GM19238 (cell line): ENCODE results near the gene CD6.

Source experiments
- DNase-seq: peaks from one replicate; pipeline ENCODE4 v3.0.0; 2011; ENCODE audit warnings: low spot score; ENCODE audit not compliant: insufficient read length

The CD6 gene

DNA sequence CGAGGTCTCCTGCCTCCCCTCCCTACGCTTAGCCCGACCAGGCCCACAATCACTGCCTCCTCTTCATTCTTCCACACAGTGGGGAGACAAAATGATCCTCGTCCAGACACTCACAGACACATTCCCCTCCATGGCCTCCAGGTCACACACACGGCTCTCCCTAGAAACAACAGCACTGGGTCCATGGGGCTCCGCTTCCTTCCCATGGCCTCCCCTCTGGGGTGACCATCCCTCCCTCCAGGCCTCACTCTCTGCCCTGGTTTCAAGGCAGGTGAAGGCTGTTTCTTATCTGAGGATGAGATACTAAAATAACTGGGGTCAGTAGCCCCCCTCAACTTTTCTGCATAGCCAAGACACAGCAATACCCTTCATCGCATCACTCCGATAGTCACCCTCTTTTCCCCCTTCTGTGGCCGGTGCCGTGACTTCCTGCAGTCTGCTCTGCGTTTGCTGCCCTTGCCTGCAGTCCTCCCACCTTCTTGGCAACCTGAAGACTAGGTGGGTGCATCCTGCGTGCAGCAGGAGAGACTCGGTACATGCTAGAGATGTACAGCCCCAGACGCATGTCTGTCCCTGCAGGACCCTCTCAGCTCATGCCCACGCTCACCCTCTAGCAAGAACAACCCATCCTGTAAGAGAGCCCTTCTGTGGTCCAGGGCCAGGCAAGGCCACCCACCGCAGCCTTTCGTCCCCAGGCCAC is 55.8 kb downstream of the CD6 start:
- DNase-seq: no peak

DNA sequence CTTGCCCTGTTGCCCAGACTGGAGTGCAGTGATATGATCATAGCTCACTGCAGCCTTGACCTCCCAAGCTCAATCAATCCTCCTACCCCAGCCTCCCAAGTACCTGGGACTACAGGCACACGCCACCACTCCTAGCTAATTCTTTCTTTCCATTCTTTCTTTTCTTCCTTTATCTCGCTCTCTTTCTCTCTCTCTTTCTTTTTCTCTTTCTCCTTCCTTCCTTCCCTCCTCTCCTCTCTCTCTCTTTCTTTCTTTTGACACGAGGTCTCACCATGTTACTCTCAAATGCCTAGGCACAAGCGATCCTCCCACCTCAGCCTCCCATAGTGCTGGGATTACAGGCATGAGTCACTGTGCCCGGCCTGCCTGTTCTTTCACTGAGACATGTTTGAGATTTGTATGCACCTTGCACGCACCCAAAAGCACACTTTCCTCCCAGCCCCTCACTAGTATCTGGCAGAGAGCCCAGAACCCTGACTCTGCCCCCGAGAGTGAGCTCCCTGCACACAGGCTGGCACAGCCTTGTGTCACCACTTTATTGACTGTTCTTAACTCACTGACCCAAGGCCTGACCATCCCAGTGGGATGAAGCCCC is 56.8 kb downstream of the CD6 start:
- no peak for DNase-seq

DNA sequence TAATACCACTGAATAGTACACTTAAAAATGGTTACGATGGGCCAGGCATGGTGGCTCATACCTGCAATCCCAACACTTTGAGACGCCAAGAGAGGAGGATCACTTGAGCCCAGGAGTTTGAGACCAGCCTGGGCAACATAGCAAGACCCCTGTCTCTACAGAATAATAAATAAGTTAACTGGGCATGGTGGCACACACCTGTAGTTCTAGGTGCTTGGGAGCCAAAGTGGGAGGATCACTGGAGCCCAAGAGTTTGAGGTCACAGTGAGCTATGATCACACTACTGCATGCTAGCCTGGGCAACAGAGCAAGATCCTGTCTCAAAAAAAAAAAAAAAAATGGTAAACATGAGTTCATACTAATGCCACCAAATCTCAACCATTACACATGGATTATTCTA is 61.3 kb downstream of the CD6 start:
- no peak for DNase-seq

DNA sequence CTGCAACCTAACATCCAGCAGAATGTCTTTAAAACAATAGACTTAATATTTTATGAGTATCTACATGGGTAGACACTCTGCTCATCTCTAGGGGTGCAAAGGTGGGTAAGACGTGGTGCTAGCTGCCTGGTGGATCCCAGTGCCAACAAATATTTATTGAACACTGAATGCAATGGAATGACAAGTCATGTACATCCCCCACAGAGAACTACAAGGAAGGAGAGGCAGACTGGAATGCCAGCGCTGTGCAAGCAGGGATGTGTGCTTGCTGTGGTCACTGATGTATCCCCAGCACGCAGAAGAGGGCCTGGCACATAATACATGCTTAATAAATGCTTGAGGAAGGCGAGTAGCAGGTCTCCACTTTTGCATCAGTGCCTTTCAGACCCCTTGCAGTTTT is 61.9 kb downstream of the CD6 start:
- no peak for DNase-seq

DNA sequence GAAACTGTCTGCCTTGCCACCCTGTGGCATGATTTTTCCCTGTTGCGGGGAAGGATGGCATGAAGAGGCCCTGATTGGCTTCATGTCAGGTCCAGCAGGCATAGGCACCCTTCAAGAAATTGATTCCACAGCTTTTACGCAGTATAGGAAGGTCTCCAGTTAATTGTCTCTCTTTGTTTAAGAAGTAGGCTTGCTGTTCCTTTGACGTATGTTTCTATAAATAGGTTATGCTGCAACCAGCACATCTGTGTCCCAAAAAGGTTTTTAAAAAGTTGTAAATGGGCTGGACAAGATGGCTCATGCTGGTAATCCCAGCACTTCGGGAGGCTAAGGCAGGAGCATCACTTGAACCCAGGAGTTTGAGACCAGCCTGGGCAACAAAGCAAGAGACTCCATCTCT is 62.6 kb downstream of the CD6 start:
- no peak for DNase-seq

DNA sequence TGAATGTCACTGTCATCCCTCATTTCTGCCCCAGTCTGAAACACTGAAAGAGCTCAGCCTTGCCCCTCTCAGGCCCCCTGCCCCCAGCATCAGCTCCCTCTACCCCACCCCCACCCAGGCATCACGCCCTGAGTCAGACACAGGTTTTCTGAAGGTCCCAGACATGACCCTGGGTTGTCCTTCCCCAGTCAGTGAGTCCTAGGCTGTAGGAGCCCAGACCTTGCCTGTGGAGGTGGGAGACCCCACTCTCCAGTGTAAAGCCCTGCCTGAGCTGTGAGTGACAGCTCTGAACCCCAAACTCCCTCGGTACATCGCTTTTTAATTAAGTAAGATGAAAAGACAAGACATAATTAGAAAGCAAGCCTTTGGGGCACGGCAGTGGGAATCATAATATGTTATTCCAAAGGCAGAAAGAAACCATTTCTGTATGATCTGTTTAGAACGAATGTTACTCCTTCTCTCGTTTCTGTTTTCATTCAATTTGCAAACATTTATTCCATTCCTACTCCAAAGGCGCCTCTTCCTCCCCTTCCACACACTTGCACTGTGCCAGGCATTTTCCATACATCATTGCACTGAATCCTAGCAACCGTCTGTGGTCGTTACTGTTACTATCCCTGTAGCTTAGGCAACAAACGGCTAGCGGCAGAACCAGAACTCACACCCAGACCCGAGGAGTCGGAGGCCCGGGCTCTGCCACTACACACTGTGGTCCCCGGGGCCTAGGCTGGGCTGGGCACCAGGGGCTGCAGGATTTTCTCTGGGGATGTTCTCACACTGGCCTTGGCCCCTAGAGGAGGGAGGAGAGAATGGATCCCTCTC is 63.4 kb downstream of the CD6 start:
- no peak for DNase-seq

DNA sequence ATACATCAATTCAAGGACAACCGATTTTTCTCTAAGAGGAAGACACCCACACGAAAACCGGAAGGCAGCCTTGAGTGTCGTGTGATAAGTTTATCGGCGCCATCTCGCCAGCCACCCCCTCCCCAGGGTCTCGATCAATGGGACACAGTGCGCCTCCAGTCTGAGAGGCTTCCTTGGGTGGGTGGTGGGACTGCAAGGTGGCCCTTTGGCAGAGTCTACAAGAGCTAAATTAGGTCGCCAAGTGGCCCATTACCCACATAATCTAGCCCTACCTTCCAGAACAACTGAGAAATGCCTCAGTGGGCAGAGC is 64.0 kb downstream of the CD6 start:
- no peak for DNase-seq

DNA sequence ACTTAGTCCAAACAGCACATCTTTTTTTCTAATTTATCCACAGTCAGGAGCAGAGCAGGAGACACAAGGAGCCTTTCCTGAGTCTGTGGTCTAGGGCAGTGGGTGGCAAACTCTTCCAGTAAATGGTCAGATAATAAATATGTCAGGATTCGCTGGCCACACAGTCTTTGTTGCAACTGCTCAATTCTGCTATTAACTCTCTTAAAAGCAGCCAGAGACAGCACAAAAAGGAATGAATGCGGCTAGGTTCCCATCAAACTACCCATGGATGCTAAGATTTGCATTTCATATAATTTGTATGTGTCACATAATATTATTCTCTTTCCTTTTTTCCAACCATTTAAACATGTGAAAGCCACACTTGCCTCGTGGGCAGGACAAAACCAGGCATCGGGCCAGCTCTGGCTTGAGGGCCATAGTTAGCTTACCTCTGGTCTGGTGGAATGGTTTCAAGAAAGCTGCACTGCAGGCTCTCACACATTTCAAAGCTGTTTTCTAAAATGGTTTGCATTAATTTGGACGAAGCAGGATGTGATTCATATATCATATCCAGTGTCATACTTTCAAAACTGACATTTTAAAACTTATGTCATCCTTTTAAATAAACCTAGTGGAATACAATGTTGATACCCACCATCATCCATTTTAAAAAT is 66.1 kb downstream of the CD6 start:
- no peak for DNase-seq

DNA sequence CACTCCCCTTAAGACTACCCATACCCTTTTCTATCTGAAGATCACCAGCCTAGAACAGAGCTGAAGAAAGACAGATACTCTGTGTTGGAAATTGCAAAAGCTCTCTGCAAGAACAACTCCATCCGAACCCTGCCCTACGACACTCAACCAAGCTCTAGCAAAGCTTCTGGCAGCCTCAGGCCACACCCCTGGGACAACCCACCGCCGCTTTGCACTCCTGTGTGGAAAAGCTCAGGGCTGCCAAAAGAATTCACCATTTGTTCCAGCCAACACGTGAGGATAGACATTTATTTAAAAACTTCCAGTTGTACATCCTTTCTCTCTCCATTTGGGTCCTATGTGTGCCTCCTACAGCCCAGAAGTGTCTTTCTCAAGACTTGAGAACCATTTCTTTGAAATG is 68.4 kb downstream of the CD6 start:
- DNase-seq: no peak

DNA sequence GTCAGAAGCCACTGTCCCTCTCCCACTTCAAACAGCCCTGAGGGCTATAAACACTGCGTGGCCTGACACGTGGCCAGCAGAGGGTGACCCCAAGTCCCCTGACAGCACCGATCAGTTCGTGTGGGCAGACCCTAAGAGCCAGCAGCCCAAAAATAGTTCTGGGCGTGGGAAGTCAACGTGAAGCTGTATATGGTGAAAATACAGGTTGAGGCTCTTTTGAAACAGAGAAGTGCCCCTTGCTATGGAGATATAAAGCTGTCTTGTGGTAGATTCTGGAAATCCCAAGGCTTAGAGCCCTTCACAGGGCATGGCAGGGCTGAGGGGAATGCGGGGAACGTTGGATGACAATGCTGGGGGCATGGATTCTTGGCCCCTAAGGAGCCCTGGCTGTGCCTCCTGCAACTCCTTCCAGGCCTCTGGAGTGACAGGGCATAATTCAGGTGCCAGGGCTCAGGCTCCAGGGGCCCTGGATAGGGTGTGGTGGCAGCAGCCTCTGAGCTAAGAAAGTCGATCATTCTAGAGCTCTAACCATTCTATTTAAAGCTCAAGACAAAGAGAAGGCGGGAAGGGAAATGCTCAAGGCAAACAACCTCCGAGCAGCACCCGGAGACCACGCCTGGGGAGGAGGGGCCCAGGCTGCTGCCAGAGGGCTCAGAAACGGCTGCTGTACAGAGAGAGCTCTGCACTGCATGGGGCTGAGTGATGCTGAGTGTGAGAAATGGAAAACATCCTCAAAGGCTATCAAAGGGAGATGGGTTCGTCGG is 70.5 kb downstream of the CD6 start:
- DNase-seq: peak; percentile 64

DNA sequence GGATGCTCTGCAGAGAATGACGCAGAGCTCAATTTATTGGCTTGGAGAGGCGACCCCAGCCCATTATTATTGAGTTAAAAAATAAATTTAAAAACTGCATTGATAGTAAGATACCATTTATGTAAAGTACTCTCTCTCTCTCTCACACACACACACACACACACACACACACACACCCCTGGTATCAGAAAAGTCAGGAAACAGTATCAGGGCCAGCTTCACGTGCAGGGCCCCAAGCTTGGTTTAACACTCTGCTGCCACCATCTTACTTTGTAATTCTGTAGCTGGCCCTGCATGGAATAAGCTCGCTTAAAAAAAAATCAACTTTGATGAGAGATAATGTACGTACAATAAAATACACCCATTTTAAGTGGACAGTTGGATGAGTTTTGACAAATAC is 71.1 kb downstream of the CD6 start:
- DNase-seq: no peak

DNA sequence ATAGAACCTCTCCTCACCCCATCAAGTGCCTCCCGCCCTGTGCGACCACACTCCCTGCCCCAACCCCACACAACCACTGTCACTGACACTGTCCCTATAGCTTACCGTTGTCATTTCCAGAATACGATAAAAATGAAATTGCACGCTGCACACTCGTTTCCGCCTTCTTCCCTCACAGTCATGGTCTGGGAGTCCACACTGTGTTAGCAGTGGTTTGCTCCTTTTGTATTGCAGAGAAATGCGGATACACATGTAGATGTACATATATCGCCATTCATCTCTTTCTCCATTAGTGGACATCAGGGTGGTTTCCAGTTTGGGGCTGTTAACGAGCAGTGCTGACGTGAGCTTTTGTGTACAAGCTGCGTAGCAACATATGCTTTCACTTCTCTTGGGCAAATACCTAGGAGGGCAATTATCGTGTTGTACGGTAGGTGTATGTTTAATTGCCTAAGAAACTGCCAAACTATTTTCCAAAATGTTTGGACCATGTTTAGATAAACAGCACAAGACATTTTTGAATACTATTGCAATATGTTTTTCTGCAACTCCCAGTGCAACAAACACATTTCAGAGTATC is 71.6 kb downstream of the CD6 start:
- no peak for DNase-seq

DNA sequence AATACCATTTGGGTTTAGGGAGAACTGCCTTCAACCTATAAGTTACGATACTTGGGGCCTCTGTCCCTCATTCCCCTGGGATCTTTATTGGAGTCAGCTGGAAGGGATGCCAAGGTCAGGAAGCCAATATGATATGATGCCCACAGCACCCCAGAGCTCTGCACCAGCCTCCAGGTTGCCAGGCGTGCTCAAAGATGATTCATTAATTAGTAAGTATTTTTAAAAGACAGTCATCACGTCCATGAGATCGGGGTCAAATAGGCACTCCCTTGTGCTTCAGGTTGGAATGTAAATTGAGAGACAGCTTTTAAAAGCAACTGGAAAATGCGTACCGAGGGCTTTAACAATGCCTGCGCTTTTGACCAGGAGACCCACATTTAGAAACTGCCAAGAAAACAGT is 73.8 kb downstream of the CD6 start:
- no peak for DNase-seq

DNA sequence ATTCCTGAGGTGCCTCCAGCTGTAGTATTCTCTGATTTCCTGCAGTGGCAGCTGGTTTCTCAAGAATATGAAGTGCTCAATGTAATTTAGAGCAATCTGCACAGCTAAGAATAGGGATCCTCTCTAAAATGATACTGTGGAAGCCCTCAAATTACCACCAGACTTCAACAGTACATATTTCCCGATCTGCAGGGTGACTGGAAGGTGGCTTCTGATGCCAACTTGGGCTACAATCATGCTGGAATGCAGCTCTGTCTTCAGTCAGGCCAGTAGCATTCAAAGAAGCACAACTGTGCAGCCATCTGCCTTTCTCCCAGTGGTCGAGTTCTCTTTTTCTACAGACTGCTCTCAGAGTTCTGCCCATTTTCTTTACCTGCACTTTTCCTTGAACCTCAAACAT is 75.4 kb downstream of the CD6 start:
- no peak for DNase-seq

DNA sequence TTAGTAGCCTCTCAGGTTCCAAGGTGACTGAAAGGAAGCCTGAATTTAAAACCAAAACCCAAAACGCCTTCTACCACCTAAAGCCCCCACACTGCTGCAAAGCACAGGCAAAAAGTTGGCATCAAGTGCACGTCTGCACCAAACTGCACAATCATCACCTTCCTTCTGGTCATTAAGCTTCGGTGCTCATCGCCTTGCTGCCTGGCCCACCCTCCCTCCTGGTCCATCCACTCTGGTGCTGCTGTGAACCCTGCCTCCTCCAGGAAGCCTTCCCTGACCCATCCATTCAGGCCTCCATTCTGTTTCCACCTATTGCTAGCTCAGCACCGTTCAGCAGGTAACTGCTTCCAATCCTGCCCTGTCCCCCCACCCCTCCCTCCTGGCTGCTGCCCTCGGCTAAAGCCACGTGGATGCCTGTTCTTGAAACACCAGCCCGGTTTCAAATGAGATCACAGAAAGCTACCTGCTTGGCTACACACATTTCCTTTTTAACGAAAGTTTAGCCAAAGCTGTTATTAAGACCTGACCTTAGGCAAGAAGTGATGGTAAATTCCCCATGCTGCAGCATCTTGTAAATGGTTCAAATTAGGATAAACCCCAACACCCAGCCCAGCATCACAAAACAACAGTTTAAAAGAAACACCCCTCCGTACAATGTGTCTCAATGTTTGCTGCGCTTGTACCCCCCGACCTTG is 77.0 kb downstream of the CD6 start:
- DNase-seq: no peak

DNA sequence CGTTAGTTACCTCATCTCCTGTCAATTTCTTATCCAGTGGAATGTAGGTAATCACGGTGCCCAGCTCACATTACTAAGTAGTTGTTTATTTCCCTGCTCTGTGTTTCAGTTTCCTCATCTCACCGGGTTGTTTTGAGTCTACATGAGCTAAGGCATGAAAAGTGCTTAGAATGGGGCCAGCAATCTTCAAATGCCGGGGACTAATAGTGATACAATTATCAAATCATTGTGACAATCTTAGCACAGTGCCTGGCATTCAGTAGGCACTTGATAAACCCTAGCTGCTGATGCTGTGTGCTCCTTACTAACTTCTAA is 77.5 kb downstream of the CD6 start:
- no peak for DNase-seq

DNA sequence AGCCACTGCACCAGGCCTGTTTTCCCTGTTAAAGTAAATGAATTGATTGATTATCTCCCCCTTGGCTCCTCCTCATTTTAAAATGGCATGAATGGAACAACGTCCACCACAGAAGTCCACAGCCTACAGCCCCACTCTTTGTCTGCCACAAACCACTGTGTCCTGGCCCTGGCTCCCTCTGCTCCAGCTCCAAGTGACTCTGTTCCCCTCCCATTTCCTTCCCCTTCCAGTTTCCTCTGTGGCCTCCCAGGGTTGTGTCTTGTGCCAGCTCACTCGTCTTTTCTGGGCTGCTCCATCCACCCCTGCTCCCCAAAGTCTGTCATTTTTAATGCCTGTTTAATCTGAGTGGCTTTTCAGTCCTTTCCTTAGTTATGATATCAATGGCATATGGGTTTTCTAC is 78.4 kb downstream of the CD6 start:
- DNase-seq: no peak

DNA sequence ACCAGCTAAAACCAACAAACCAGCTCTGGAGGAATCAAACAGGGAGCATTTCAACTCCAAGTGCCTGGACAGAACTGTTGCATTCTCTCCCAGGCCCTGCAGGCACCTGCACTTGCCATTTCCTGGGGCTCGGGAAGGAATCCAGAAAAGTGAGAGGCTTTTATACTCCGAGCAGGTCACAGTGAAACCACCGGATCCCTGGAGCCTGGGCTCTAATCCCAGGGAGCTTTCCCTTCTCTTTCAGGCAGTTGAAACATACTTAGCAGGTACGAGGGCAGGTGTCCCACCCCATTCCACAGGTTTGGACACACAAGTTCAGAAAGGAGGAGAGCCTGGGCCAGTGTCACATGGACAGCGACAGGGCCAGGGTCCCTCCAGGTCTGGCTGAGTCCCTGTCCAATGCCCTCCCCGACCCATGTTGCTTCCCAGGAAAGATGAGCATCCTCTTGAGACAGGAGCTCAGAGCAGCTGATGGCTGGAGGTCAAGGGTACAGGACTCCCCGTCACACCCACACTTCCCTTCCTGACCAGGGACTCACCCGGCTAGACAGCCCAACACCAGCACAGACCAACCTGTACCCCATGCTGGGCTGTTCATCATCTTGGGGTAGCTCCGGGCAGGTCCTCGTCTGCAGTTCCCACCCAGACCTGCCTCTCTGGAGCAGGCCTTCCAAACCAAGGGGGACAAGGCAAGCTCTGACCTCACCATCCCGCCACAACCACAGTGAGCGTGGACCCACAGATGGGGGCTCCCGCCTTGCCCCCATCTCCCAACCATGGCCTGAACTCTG is 80.9 kb downstream of the CD6 start:
- DNase-seq: no peak

DNA sequence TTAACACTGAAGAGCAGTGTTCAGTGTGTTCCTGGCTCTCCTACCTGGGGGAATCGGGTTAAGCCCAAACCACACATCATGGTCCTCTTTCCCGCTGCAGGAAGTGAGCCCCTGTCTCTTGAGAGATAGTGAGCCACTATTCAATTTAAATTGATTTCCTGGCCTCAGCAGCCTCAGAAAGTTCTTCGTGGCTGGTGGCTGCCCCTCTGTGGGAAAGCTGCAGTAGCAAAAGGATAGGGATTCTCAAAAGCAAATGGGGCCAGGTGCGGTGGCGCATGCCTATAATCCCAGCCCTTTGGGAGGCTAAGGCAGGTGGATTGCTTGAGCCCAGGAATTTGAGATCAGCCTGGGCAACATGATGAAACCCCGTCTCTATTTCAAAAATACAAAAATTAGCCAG is 81.7 kb downstream of the CD6 start:
- no peak for DNase-seq

DNA sequence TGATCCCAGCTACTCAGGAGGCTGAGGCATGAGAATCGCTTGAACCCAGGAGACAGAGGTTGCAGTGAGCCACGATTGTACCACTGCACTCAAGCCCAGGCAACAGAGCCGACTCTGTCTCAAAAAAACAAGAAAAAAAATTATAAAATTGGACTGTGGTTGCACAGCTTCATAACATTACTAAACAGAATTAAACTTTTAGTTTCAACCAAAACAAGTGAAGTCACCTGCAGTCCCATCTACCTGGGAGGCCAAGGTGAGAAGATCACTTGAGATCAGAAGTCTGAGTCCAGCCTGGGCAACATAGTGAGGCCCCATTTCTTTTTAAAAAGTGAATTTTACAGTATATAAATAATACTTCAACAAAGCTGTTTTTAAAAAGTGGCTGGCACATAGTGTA is 83.0 kb downstream of the CD6 start:
- DNase-seq: no peak
